Activated CD4-positive, CD25-positive, alpha-beta regulatory T cell treated with anti-CD3 and anti-CD28 coated beads, Interleukin-2, amount 50 U/mL, for 72 hours (primary cell): Measurements from ENCODE around the gene GRHL1.
"Not testable (repeated sequence)": the region's sequence is repeated elsewhere in the genome, so short reads cannot be mapped to it uniquely, and the experiment has no call there.

ENCODE experiments used
- DNase-seq: peaks from one replicate; pipeline ENCODE4 v3.0.0; 2021

Gene GRHL1, protein sequence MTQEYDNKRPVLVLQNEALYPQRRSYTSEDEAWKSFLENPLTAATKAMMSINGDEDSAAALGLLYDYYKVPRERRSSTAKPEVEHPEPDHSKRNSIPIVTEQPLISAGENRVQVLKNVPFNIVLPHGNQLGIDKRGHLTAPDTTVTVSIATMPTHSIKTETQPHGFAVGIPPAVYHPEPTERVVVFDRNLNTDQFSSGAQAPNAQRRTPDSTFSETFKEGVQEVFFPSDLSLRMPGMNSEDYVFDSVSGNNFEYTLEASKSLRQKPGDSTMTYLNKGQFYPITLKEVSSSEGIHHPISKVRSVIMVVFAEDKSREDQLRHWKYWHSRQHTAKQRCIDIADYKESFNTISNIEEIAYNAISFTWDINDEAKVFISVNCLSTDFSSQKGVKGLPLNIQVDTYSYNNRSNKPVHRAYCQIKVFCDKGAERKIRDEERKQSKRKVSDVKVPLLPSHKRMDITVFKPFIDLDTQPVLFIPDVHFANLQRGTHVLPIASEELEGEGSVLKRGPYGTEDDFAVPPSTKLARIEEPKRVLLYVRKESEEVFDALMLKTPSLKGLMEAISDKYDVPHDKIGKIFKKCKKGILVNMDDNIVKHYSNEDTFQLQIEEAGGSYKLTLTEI

GRCh38 chr2:9951522-9952285 is at the start of gene GRHL1:
GRHL1 (plus strand) TSS chr2:9951693; CDS start chr2:9951834, 141 bp downstream.
- peak; percentile 92 for DNase-seq

DNA sequence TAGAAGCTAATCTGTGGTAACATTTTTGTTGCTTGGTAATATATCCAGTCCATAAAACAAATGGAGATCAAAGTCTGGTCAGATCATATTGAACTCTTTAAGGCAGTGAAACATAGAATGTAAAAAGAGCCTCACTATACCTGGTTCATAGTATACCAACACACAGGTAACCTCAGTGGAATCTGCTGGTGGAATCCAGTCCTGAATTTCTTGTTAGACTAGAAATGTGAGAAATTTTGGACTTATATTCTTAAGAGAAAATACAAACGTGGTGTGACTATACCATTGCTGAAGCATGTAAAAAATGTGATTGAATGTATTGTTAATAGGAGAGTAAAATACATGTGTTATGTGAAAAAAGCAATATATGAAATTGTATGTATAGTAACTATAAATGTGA is 46.1 kb upstream of the GRHL1 start:
- DNase-seq = no peak

DNA sequence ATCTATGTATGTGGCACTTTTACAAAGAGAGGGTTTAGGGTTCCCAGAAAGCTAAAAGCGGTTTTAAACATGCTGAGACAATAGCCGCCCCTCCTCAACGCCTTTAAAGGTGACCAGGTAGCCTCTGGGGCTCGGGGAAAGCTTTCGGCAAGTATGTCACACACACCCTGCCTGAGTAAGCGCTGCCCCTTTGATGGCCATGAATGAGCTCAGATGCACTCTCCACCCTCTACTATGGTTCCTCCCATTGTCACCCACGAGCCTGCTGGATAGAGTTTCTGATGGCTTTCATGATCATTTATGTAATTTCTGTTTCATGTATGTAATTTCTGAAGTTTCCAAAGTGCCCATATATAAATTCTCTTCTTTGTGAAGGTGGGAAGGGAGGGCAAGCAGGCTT is 44.1 kb upstream of the GRHL1 start:
- DNase-seq = no peak

DNA sequence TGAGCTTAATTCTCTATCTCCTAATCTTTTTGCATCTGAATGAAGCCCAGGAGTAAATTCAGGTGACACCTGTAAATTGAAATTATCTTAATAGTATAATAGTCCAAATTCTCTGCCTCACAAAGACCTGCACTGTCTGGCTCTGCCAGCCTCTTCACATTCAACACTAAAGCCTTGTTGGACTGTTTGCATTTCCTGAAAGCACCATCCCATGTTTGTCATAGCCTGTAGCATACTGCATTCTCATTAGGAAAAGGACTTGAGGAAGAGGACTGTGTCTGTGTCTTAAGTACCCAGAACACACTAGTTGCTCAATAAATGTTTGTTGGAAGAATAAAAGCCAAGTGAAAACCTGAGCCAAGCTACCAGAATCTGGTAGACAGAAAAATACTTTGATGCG is 42.9 kb upstream of the GRHL1 start:
- no peak for DNase-seq

GRCh38 chr2:9909106-9909505 is 42.4 kb upstream of the GRHL1 start:
- DNase-seq = no peak

GRCh38 chr2:9910699-9911098 is 40.8 kb upstream of the GRHL1 start:
- no peak for DNase-seq

GRCh38 chr2:9912468-9912867 is 39.0 kb upstream of the GRHL1 start:
- no peak for DNase-seq

DNA sequence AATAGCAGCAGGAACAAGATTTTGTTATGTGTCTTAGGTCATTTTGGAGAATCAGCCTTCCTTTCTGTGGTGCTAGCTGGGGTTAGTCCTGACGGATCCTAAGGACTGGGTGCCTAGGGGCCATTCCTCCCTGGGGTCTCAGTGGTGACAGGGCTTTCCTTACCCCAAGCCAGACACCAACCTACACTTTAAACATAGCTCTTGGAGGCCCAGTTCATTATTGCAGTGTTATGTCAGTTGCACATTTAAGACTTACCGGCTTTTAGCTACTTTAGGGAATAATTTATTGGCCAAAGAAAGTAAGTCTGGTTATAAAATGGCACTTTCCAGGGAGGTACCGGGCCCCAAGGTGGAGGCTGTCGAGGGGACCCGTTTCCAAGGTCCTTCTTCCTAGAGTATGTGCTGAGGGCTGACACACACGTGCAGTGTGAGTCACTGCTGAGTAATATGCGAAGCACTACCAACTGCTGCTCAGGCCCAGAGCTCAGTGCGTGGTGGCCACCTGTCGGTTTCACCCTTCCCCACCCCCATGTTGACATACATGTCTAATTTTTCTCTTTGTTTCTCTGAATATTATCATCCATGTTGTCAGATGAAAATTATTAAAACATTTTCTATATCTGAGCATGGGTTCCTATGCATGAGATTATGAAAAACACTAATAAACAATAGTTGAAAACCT is 37.0 kb upstream of the GRHL1 start:
- DNase-seq = peak; percentile 48

DNA sequence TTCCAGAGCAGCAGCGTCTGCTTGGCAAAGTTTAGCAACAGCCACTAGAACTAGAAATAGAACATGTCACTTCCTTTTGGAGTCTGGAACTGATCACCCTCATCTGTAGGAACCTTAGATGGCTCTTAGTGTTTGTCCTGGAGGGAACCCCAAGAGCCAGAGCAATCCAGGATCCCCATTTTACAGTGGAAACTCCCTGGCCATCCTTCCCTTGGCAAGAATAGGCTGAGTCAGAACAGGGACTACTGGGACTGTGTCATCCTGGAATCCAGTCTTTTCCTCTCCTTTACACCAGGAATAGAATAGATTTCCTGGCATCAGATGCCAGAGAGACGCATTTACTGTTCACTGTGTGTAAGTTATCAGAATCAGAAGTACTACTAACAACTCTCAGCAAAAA is 33.2 kb upstream of the GRHL1 start:
- no peak for DNase-seq

GRCh38 chr2:9919512-9919911 is 32.0 kb upstream of the GRHL1 start:
- DNase-seq = no peak

GRCh38 chr2:9927020-9927419 is 24.5 kb upstream of the GRHL1 start:
- DNase-seq = not testable (repeated sequence)

DNA sequence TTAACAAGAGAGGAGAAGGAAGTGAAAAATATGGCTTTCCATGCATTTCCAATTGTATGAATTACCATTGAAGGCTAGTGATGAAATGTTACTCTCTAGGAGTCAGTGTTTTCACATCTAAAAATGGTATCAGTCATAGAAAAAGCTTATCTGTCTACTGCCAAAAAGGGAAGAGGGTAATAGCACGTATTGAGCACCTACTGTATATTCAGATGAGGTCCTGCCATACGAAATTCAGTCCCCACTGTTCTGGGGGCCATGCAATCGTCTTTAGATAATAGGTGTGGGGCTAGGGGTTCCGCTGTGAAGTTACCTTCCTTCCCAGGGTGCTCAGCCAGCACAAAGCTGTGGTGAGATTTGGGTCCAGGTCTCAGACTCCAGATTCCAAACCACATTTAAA is 14.2 kb upstream of the GRHL1 start:
- no peak for DNase-seq

- DNase-seq = no peak
These were observed 13.5 kb upstream of the GRHL1 start for GRCh38 chr2:9937968-9938367.

GRCh38 chr2:9939587-9940485 is 11.7 kb upstream of the GRHL1 start:
- no peak for DNase-seq

- DNase-seq = no peak
These were observed 10.1 kb upstream of the GRHL1 start for GRCh38 chr2:9941196-9941995.

GRCh38 chr2:9941996-9942390 is 9.5 kb upstream of the GRHL1 start:
- no peak for DNase-seq

- no peak for DNase-seq
These were observed 7.1 kb upstream of the GRHL1 start for GRCh38 chr2:9944330-9944758.

- DNase-seq = no peak
These were observed 5.9 kb upstream of the GRHL1 start for GRCh38 chr2:9945596-9945995.

DNA sequence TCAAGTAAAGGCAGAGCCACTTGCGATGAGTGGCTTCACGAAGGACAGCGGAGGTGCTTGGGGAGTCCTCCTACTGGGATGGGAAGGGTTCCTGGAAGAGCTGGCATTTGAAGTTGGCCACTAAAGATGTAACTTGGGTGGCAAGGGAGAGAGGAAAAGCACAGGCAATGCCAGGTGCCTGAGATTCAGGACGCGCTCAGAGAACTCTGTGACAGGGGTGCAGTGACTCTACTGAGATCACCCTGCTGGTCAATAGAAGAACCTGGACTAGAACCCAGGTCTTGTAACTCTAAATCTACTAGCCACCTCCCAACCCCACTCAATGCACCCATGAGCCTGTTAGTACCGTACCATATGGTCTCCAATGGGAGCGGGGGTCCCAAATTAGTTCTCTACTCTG is 5.4 kb upstream of the GRHL1 start:
- DNase-seq = no peak

DNA sequence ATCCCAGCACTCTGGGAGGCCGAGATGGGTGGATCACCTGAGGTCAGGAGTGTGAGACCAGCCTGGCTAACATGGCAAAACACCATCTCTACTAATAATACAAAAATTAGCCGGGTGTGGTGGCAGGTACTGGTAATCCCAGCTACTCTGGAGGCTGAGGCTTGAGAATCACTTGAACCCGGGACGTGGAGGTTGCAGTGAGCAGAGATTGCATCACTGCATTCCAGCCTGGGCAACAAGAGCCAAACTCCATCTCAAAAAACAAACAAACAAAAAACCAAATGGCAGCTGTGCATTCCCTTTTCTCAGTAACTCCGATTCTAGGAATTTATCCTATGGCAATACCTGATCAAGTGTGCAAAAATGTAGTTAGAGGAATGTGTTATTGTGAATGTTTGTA is 4.7 kb upstream of the GRHL1 start:
- no peak for DNase-seq

GRCh38 chr2:9948721-9949120 is 2.8 kb upstream of the GRHL1 start:
- no peak for DNase-seq
